ENCODE data around the gene KCNH8.

DNA sequence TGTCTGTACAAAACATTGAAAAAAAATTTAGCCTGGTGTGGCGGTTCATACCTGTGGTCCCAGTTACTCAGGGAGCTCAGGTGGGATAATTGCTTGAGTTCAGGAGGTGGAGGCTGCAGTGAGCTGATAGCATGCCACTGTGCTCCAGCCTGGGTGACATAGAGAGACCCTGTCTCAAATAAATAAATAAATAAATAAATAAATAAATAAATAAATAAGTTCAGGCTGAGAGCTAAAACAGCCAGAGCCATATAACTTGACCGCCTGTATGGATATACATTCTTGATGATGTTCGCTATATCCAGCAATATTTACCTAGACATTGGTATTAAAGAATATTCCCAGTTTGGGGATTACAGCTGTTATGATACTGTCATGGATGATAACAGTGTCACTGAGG is 146.9 kb downstream of the KCNH8 start:
- TF ChIP-seq, protein P1, sequence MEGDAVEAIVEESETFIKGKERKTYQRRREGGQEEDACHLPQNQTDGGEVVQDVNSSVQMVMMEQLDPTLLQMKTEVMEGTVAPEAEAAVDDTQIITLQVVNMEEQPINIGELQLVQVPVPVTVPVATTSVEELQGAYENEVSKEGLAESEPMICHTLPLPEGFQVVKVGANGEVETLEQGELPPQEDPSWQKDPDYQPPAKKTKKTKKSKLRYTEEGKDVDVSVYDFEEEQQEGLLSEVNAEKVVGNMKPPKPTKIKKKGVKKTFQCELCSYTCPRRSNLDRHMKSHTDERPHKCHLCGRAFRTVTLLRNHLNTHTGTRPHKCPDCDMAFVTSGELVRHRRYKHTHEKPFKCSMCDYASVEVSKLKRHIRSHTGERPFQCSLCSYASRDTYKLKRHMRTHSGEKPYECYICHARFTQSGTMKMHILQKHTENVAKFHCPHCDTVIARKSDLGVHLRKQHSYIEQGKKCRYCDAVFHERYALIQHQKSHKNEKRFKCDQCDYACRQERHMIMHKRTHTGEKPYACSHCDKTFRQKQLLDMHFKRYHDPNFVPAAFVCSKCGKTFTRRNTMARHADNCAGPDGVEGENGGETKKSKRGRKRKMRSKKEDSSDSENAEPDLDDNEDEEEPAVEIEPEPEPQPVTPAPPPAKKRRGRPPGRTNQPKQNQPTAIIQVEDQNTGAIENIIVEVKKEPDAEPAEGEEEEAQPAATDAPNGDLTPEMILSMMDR (conservative IDR thresholded peaks at IDR 0.05 in 1 of 2, IDR thresholded peaks at IDR 0.05 in 1 of 2; ENCODE audit: extremely low read depth in 1 of 2, insufficient read depth in 1 of 2, low read depth in 1 of 2, low read length in 2 of 2) = no peak
- no peak for TF ChIP-seq EZH2 (IDR thresholded peaks at IDR 0.05; ENCODE audit: borderline replicate concordance, low read length)

Data from mammary epithelial cell (primary cell).